ENCODE measurements around the gene F8.

DNA sequence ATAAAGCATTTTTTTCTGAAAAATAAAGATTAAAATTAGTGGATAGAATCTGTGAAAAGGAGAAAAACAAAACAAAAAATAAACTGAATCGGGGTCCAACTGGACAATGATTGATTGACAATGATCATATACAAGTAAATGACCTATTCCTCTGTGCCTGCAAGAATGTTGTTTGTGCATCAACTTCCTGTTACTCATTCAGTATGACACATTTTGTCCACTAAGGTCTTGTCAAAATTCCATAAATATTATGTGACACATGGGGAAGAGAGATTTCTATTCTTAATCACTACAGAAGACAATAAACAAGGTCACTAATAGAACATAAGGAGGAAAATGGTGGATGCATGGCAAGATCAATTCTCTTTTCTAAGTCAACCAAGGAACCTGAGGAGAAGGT, 54.9 kb downstream of the F8 start:
- TF ChIP-seq CTCF (IDR thresholded peaks at IDR 0.05) (no peak), POLR2A (IDR thresholded peaks at IDR 0.05) (no peak), POLR2AphosphoS5 (IDR thresholded peaks at IDR 0.05) (no peak)
